A204.1 (cell line): ENCODE measurements around the gene ADPRHL1.
"Not testable (repeated sequence)": the region's sequence is repeated elsewhere in the genome, so short reads cannot be mapped to it uniquely, and the experiment has no call there.

Source experiments
- FAIRE-seq: peaks from 2 replicates; lab custom pipeline; 2012; peaks lifted over from hg19 to GRCh38; lab: Jason Lieb, UNC

ADPRHL1 gene

DNA sequence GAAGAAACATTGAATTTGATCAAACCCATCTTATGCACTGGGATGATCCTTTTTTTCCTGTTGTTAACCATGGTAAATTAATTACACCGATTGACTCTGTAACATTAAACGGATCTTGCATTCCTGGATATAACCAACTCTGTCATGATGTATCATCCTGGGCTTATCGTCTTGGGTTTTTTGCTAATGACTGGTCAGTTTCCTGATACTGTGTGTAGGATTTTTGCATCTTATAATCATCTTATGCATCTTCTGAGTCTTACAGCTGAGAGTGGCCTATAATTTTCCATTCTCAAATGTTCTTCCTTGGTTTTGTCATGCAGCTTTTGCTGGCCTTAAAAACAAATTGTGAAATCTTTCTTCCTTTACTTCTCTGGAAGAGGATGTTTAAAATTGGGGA is 24.4 kb upstream of the ADPRHL1 start:
- no peak for FAIRE-seq

DNA sequence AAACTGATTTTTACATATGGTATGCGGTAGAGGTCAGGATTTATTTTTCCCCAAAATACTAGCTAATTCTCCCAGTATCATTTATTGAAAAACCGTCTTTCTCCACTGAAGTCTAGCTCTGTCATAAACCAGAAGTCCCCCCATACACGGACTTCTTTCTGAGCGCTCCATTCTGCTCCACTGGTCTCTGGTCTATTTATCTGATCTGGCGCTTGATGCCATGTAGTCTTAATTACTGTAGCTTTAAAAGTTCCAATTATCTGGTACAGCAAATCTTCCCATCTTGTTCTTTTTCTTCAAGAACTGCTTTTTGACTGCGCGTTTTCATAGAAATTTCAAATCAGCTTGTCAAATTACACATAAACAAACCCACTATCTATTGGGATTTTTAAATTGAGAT is 23.5 kb upstream of the ADPRHL1 start:
- FAIRE-seq = no peak

DNA sequence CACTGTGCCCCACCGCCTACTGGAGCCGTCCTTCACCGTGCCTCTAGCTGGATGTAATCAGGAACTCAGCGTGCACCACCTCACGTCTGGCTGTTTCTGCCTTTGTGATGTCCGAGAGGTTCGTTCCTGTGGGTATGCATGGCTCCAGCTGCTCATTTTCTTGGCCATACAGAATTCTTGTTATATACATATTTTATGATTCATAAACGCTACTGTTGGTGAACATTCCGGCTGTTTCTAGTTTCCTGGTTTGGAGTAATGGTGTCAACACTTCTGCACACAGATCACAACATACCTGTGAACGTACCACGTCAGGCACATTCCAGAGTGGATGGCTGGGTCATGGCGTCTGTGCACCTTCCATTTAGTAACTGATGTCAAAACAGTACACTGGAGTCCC is 22.6 kb upstream of the ADPRHL1 start:
- FAIRE-seq = no peak

DNA sequence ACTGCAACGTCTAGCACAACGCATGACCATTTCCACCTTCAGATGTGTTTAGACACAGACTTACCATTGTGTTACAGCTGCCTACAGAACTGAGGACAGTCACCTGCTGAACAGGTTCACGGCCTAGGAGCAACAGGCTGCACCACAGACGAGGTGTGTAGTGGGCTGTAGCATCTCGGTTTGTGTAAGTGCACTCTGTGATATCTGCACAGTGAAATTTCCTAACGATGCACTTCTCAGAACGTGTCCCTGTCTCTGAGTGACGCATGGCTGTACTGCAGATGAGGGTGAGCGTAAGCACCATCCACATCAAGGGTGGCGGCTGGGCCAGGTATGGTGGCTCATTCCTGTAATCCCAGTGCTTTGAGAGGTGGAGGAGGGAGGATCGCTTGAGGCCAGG is 22.0 kb upstream of the ADPRHL1 start:
- no peak for FAIRE-seq

DNA sequence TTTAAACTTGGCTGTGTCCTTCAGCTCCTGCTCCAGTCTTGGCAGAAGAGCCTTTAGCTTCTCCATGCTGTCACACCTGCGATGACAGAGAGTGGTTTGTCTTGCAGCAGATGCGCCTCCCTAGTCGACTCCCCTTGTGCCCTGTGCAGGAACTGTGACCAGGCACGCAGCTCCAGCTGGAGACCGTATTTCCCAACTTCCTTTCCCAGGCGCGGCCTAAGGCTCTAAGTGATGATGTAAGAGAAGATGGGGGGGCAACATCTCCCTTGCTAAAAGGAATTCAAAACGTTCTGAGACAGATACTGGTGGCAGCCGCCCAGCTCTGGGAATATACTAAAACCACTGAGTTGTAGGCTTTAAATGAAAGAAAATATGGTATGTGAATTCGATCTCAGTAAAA is 20.9 kb upstream of the ADPRHL1 start:
- FAIRE-seq = no peak

DNA sequence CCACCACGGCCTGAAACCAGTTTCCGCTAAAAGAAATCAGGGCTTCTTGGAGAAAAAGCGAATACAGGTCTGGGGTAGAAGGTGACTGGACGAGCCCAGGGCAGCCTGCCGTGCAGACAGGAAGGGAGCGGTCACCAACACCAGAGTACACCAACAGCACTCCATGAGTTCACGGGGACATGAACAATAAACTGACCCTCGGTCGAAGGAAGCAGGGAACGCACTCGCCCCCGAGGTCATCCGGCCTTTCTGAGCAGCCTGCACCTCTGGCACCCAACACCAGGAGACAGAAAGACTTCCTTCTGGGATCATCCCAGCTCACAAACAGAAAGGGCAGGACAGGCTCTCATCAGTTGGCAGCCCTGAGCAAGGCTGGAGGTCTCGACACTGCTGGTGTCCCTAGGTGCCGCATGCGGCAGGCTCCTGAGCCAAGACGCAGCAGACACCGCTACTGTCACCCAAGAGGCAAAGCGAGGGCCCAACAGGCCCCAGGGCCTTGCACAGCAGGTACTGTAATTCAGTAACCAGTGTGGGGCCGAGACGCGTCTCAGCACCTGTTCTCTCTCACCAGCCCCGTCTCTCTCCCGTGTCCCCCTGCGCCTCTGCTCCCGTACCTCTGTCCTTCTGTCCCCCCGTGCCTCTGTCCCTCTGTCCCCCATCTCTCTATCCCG is 19.2 kb upstream of the ADPRHL1 start:
- FAIRE-seq = no peak

DNA sequence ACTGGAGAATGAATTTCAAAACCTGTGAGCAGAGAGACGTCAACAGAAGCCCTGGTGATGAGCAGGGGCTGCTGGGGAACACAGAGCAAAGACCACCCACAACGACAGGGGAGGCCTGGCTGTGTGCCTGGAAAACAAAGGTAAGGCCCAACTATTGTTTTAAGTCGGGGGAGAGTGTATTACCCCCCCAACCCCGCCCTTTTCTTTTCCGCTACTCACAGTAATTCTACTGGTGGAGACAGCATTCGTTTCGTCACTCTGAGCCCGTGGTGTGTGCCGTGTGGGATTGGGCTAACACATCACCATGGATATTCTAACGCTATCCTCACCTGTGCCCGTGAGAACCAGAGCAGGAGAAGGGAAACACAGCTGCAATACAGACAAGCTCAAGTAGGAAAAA is 18.6 kb upstream of the ADPRHL1 start:
- no peak for FAIRE-seq

DNA sequence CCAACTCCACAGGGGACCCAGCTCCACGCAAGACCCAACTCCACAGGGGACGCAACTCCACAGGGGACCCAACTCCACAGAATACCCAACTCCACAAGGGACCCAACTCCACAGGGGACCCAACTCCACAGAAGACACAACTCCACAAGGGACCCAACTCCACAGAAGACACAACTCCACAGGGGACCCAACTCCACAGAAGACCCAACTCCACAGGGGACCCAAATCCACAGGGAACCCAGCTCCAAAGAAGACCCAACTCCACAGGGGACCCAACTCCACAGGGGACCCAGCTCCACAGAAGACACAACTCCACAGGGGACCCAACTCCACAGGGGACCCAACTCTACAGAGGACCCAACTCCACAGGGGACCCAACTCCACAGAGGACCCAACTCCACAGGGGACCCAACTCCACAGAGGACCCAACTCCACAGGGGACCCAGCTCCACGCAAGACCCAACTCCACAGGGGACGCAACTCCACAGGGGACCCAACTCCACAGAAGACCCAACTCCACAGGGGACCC is 17.4 kb upstream of the ADPRHL1 start:
- not testable (repeated sequence) for FAIRE-seq

DNA sequence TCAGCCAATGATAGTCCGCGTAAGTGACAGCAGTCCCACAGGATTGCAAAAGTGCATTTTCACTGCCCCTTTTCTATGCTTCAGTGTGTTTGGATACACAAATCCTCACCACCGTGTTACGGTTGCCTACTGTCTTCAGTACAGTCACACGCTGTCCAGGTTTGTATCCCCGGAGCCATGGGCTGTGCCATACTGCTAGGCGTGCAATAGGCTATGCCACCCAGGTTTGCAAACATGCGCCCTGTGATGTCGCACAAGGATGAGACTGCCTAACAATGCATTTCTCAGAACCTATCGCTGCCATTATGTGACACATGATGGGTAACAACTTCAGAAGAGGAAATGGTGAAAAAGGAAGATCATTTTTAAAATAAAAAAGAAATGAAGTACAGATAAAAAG is 16.8 kb upstream of the ADPRHL1 start:
- no peak for FAIRE-seq

DNA sequence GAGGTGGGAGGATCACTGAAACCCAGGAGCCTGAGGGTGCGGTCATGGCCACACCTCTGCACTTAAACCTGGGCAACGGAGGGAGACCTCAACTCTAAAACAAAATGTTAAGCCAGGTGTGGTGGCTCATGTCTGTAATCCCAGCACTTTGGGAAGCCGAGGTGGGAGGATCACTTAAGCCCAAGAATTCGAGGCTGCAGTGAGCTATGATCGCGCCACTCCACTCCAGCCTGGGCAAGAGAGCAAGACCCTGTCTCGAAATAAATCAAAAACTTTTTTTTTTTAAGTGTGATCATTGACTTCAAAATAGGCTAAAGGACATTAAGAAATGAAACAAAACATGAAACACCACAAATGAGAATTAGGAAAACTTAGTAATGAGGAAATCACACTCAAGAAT is 16.3 kb upstream of the ADPRHL1 start:
- FAIRE-seq = no peak

DNA sequence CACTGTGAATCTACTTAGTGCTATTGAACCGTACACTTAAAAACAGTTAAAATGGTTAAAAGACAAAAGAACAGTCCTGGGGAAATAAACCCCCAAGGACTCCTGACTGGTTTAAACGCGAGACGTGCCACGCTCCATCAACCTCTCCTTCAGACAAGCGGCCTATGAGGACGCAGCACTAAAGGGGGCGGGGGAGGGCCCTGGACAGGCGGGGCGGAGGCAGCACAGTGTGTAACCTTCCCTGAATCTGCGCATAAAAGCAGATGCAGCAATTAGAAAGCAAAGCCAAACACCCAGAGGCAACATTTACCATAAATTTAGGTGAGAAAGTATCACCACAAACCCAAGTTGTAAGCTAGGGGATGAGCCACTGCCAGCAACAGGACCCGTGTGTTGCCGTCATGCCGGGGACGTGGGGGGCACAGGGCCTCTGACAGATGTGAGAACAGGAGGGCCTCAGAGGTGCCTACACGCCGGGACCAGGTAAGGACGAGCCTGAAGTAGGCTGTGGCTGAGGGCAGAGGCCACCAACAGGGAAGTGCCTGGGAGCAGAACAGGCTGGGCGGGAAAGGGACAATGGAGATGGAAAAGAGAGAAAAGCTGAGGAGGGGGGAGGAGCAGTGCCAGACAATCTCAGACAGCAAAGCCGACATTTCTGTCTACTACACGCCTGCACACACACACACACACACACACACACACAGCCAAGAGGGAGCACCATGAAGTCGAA is 15.3 kb upstream of the ADPRHL1 start:
- no peak for FAIRE-seq

DNA sequence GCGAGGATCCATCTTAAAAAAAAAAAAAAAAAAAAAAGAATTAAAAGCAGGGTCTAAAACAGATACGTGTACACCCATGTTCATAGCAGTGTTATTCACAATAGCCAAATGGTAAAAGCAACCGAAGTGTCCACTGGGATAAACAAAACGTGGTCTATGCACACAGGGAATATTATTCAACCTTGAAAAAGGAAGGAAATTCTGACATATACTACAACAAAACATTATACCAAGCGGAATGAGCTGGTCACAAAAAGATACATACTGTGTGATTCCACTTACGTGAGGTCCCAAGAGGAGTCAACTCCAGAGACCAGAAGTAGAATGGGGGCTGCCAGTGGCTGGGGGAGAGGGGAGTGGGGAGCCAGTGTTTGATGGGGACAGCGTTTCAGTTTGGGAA is 14.7 kb upstream of the ADPRHL1 start:
- FAIRE-seq = no peak

DNA sequence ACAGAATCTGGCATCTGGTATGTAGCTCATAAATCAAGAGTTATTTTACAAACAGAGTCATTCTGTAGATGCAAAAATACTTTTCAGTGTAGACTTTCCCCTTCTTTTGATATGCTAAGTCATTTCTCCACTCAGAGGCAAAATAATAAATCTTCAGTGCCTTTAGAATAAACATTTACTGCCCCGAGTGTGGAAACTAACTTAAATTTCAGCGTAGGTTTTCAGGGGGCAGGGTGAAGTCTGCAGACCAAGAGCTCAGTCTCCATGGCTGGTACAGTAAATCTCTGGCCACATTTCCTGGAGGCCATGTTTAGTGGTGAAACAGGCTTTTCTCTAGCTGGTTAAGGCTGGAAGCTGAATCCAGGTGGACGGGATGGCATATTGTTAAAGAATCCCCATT is 13.1 kb upstream of the ADPRHL1 start:
- no peak for FAIRE-seq

DNA sequence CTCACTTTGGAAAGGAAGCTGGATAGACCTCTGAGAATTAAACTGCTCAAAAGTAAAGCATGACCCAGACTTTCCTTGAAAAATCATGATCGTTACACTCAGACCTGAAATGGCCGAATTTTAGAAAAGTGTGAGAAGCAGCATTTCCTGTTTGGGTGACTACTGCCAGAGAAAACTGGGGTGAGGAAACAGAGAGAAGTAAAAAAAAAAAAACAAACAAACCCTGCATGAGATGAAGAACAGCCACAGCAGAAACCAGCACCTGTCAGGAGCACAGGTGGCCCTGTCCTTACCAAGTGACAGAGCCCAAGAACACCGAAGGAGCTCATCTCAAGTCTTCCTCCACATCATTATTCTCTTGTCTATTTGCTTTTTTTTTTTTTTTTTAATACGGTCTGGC is 12.0 kb upstream of the ADPRHL1 start:
- no peak for FAIRE-seq

DNA sequence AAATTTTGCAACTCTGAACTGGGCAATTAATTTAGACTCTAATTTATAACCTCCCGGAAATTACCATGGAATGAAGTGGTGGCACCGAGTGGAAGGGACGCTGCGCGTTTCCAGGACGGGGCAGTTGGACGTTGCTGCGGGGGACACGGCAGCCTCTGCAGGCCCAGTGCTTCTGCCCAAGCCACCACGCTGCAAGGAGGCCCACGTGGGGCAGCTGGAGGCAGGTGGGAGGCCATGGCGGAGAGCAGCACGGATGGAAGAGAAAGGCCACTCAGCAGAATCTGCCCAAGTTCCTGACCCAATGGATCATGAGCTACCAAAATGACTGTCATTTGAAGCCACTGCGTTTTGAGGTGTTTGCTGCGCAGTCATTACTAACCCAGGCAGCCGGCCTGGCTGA is 11.2 kb upstream of the ADPRHL1 start:
- no peak for FAIRE-seq

DNA sequence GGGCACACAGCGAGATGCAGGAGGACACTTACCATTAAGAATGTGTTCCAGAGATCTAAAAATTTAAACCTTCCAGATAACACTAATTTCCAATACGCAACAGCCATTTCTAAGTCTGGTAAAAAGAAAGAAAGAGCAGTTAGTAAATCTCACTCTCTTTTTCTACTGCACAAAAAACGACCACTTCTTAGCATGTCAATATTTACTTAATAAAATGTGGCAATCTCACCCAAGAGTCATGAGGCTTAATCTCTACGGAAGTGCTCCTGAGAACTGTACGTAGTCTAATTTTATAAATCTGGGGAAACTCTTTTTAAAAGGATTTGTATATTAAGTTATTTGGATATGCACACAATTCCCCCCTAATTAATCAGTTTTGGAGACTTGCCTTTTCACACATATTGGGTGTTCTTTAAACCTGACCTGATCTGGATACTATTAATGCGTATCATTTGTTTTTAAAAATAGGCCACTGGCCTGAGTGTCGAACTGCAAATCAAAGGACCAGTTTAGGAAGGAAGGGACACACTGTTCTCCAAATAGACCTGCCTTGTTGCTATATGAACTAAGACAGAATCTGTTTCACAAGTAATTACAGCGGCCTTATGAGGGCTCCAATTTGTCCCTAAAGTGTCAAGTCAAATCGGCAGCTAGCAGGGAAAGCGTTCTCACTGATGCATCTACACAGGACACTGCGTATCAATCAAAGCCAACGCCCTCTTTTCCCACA is 7.9 kb upstream of the ADPRHL1 start:
- no peak for FAIRE-seq

DNA sequence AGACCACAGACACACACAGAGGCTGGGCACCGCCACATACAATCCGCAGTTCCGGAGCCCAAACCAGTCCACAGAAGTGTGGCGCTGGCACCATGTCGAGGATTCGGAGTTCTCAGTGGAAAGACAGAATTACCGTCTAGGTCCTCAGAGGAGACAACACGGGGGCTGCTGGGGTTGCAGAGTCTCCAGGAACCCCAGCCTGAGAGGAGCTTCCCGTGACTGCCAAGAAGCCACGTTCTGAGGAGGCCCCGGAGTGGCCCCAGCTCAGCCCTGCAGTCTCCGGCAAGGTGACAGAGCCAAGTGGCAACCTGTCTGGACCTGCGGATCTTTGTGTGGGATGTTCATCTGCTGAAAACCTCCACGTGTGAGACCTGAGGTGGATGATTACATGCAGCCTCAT is 7.3 kb upstream of the ADPRHL1 start:
- no peak for FAIRE-seq

DNA sequence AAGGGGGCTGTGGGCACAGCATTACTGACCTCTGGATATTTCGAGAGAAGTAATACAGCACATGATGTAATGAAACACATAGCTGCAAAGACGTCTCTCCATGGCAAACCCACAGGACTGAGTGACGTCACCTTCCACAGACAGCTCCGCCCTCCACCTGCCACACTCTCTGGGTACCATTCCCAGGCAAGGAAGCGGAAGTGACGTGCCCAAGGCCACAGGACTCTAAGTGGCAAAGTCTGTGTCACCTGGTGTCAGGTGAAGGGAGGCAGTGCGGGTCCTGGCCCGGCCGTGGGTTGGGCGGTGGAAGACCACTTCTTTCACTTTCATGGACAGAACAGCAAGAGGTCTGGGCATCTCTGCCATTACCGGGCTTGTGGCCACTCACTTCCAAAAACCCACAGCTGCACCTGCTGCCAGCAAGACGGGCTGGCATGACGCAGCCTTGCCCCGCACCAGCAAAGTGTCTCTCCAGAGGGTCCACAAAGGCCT is 6.8 kb upstream of the ADPRHL1 start:
- no peak for FAIRE-seq

DNA sequence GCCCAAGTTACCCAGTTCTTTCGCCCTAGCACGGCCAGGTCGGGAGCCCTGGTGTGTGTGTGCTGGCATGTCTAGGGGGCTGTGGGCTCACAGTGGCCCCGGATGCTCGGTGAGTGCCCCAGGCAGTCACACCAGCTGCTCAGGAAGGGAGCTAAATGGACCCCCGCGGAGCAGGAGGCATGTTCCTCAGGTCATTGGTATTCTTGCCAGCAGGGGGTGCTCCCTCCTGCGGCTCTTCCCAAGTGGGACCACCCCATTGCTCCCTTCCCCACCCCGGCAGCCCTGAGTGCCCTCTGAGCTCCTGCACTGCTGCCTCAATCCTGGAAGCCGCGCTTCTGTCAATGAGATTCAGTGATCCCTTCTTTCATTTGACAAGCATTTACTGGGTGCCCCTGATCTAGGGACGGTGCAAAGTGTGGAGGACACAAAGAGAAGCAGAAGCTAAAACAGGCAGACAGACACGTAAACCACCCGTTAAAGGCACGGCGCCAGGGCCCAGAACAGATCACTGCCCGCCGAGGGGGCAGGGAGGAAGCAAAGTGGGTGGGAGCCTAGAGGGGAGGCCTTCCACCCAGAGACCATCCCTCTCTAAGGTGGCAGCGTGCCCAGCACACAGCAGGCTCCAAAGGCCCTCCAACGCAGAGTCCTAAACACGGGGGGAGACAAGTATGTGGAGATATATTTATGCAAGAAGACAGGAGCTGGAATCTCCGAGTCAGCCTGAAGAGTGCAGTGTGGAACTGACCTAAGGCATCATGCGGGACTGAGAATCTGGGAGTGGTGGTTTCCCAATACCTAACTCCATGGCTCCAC is 5.2 kb upstream of the ADPRHL1 start:
- no peak for FAIRE-seq

DNA sequence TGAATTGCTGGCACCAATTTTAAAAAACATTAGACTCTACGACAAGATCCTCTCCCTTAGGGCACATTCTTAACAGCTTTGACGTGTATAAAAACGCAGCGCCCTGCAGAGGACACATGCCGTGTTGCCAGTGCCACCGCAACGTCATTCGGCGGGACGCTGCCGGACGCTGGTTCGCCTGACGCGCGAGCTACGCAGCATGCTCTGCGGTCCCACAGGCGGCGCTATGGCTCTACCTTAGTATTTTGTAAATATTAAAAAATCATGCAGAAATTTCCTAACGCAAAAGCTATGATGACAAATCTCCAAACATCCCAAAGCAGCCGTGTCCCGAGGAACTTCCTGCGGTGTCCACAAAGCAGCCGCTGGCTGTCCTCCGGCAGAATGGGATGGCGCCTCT is 4.2 kb upstream of the ADPRHL1 start:
- FAIRE-seq = no peak

DNA sequence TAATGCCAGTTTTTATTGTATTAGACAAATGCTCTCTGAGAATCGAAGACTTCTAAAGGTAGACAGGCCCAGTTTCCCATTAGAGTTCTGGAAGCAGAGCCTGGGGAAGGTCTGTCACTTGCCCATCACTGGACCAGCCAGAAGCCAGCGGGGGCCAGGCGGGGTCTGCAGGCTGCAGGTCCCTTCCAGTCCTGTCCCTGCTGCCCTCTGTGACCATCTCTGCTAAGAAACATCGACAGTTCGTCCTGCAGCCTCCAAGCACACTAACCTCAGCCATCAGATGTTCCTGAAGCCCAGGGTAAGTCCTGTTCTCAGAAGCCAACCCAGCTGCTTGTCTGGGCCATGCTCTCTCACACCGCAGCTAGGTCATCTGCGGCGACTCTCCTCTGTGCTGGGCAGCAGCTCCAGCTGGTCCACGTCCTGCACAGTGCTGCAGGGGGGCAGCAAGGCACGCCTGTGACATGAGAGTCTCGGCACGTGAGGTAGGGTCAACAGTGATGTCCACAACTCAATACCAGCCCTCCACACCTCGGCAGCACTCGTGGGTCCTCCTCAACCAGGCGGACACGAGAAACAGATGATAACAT is 2.9 kb upstream of the ADPRHL1 start:
- FAIRE-seq = no peak

DNA sequence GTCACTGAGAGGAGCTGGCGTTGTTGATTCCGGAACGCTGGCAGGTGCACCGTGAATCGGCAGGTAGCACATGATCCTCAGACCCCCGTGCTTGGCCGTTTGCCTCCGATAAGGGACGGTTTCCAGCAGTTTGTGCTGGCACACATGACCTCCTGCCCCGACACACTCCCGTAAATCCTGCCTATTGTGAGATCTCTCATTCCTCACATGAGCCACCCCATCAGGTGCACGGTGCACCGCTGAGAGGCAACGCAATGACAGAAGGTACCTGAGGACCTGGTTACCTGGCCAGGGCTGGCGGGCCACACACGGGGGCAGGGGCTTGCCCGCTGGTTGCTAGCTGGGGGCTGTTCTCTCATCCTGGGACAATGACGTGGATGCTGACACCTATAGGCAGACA is 2.1 kb upstream of the ADPRHL1 start:
- no peak for FAIRE-seq
